IMR-90 (cell line): ENCODE data around the gene CRTC1. TPM values are rescaled to one million over a fixed set of nuclear protein-coding genes. Genes with fewer than 3 reads are reported as not detected.

ENCODE experiments used
- ATAC-seq: fragments of 200-7000 bp; cut with Tn5 transposase; 2 replicates; pipeline ENCODE4 v1.9.1; 2020; ENCODE audit warnings: low read depth, mild to moderate bottlenecking, moderate library complexity
- BruUV-seq: library from RNA; stranded (reverse); fragments of 400-500 nt; replicated peaks from 2 replicates; lab custom pipeline; 2021; lab: Mats Ljungman, UMichigan
- CTCF ChIA-PET: fragments of 300-600 bp; formaldehyde crosslinking; extraction: SDS; loops from one replicate; lab custom pipeline; 2021; ENCODE audit warnings: antibody characterized with exemption; lab: Yijun Ruan, JAX
- POLR2A ChIA-PET: fragments of 300-600 bp; sonication (Branson Sonifier 250); formaldehyde crosslinking; loops from one replicate; lab custom pipeline; 2022; ENCODE audit warnings: antibody characterized with exemption; ENCODE audit not compliant: unreplicated experiment; lab: Charles Lee
- DNase-seq: peaks from one replicate; pipeline ENCODE4 v3.0.0; 2013
- H2AFZ ChIP-seq: replicated peaks from 2 replicates; pipeline ENCODE3; 2013; ENCODE audit warnings: low read length, mild to moderate bottlenecking; ENCODE audit not compliant: poor library complexity
- H2AK5ac ChIP-seq: 2 replicates; pipeline ENCODE4 v1.6.1; 2013; ENCODE audit warnings: low read depth, low read length, inconsistent platforms
- H2AK9ac ChIP-seq: replicated peaks from 2 replicates; pipeline ENCODE3; 2013; ENCODE audit warnings: mild to moderate bottlenecking, low read depth, low read length, moderate library complexity; ENCODE audit not compliant: poor library complexity
- H2BK120ac ChIP-seq: 2 replicates; pipeline ENCODE4 v1.6.1; 2013; ENCODE audit warnings: low read depth, low read length, inconsistent platforms
- H2BK15ac ChIP-seq: 3 replicates; pipeline ENCODE4 v1.6.1; 2013; ENCODE audit warnings: low read depth, low read length, inconsistent platforms
- H2BK20ac ChIP-seq: 2 replicates; pipeline ENCODE4 v1.6.1; 2013; ENCODE audit warnings: low read depth, mild to moderate bottlenecking, inconsistent platforms, low read length, moderate library complexity
- H2BK5ac ChIP-seq: 2 replicates; pipeline ENCODE4 v1.6.1; 2013; ENCODE audit warnings: mild to moderate bottlenecking, low read depth, low read length, inconsistent platforms; ENCODE audit not compliant: poor library complexity, severe bottlenecking
- H3K14ac ChIP-seq: replicated peaks from 2 replicates; pipeline ENCODE4 v1.6.1; 2013; ENCODE audit warnings: low read depth, low read length, inconsistent platforms
- H3K18ac ChIP-seq: 2 replicates; pipeline ENCODE4 v1.6.1; 2013; ENCODE audit warnings: low read depth, low read length, control low read depth
- H3K23ac ChIP-seq: 2 replicates; pipeline ENCODE4 v1.6.1; 2013; ENCODE audit warnings: low read depth, low read length, inconsistent platforms
- H3K27ac ChIP-seq: 2 replicates; pipeline ENCODE4 v1.5.1; 2013; ENCODE audit warnings: mild to moderate bottlenecking, control low read depth, low read length; ENCODE audit not compliant: insufficient read depth
- H3K27me3 ChIP-seq: 2 replicates; pipeline ENCODE4 v1.6.1; 2013; ENCODE audit warnings: low read length; ENCODE audit not compliant: control insufficient read depth, insufficient read depth
- H3K36me3 ChIP-seq: 2 replicates; pipeline ENCODE4 v1.6.1; 2013; ENCODE audit warnings: low read length, mixed read lengths; ENCODE audit not compliant: control insufficient read depth, insufficient read depth
- H3K4ac ChIP-seq: 2 replicates; pipeline ENCODE4 v1.6.1; 2013; ENCODE audit warnings: low read depth, low read length, inconsistent platforms
- H3K4me1 ChIP-seq: 2 replicates; pipeline ENCODE4 v1.6.1; 2013; ENCODE audit warnings: low read length, mixed read lengths; ENCODE audit not compliant: control insufficient read depth, insufficient read depth
- H3K4me2 ChIP-seq: 2 replicates; pipeline ENCODE4 v1.6.1; 2013; ENCODE audit warnings: low read depth, mild to moderate bottlenecking, control low read depth, low read length, moderate library complexity
- H3K4me3 ChIP-seq: 2 replicates; pipeline ENCODE4 v1.5.1; 2013; ENCODE audit warnings: low read depth, mild to moderate bottlenecking, control low read depth, low read length, moderate library complexity; ENCODE audit not compliant: insufficient read depth
- H3K56ac ChIP-seq: 2 replicates; pipeline ENCODE4 v1.6.1; 2013; ENCODE audit warnings: low read length, inconsistent platforms; ENCODE audit not compliant: insufficient read depth; ENCODE audit errors: extremely low read depth
- H3K79me1 ChIP-seq, 2 experiments: 2 replicates each; pipeline ENCODE4 v1.6.1; 2013; ENCODE audit warnings: low read length in 2 of 2, inconsistent platforms in 1 of 2, low read depth in 1 of 2
- H3K9ac ChIP-seq: 2 replicates; pipeline ENCODE4 v1.6.1; 2013; ENCODE audit warnings: low read depth, low read length, control low read depth
- H3K9me1 ChIP-seq: 2 replicates; pipeline ENCODE4 v1.6.1; 2013; ENCODE audit warnings: low read length, inconsistent platforms; ENCODE audit not compliant: insufficient read depth
- H3K9me3 ChIP-seq: 2 replicates; pipeline ENCODE4 v1.6.1; 2013; ENCODE audit warnings: low read length; ENCODE audit not compliant: control insufficient read depth, insufficient read depth
- H4K20me1 ChIP-seq: 2 replicates; pipeline ENCODE4 v1.6.1; 2013; ENCODE audit warnings: low read length, inconsistent platforms; ENCODE audit not compliant: insufficient read depth
- H4K5ac ChIP-seq: 2 replicates; pipeline ENCODE4 v1.6.1; 2013; ENCODE audit warnings: mild to moderate bottlenecking, low read depth, low read length, control low read depth
- H4K8ac ChIP-seq, 2 experiments: 2 replicates each; pipeline ENCODE4 v1.6.1; 2013; ENCODE audit warnings: low read depth in 2 of 2, low read length in 2 of 2, control low read depth in 1 of 2, inconsistent platforms in 1 of 2
- H4K91ac ChIP-seq: 2 replicates; pipeline ENCODE4 v1.6.1; 2013; ENCODE audit warnings: low read depth, low read length, inconsistent platforms; ENCODE audit not compliant: insufficient read depth
- BHLHE40 ChIP-seq: fragments of 150-350 bp; IDR thresholded peaks from 2 replicates; pipeline ENCODE4 v1.6.1; 2016; ENCODE audit warnings: mild to moderate bottlenecking, low read depth, low read length
- CEBPB ChIP-seq: IDR thresholded peaks from 2 replicates; pipeline ENCODE4 v1.6.1; 2012; ENCODE audit warnings: low read depth, low read length, improper control_type of control experiment
- CHD1 ChIP-seq: IDR thresholded peaks from 2 replicates; pipeline ENCODE4 v1.6.1; 2012; ENCODE audit warnings: low read depth, low read length, improper control_type of control experiment
- ELK1 ChIP-seq: fragments of 150-350 bp; IDR thresholded peaks from 2 replicates; pipeline ENCODE4 v1.6.1; 2016; ENCODE audit warnings: low read depth, mild to moderate bottlenecking, low read length, moderate library complexity, borderline replicate concordance
- FOS ChIP-seq: fragments of 150-350 bp; IDR thresholded peaks from 2 replicates; pipeline ENCODE4 v1.6.1; 2016; ENCODE audit warnings: low read depth, low read length
- MAFK ChIP-seq: IDR thresholded peaks from 2 replicates; pipeline ENCODE4 v1.6.1; 2012; ENCODE audit warnings: low read depth, low read length, improper control_type of control experiment
- MAZ ChIP-seq: IDR thresholded peaks from 2 replicates; pipeline ENCODE4 v1.6.1; 2012; ENCODE audit warnings: low read depth, mild to moderate bottlenecking, low read length, improper control_type of control experiment, moderate library complexity, borderline replicate concordance
- MXI1 ChIP-seq: IDR thresholded peaks from 2 replicates; pipeline ENCODE4 v1.6.1; 2012; ENCODE audit warnings: low read depth, mild to moderate bottlenecking, low read length, moderate library complexity, borderline replicate concordance
- POLR2A ChIP-seq: IDR thresholded peaks from 2 replicates; pipeline ENCODE4 v1.6.1; 2012; ENCODE audit warnings: mild to moderate bottlenecking, low read depth, low read length
- RAD21 ChIP-seq: IDR thresholded peaks from 2 replicates; pipeline ENCODE4 v1.6.1; 2012; ENCODE audit warnings: low read length, improper control_type of control experiment
- RFX5 ChIP-seq: IDR thresholded peaks from 2 replicates; pipeline ENCODE4 v1.8.0; 2012; ENCODE audit warnings: low read depth, mild to moderate bottlenecking, low read length, moderate library complexity
- SMC3 ChIP-seq: fragments of 150-350 bp; IDR thresholded peaks from 2 replicates; pipeline ENCODE4 v1.6.1; 2016; ENCODE audit warnings: low read depth, mild to moderate bottlenecking, antibody characterized with exemption, low read length, moderate library complexity
- USF2 ChIP-seq: fragments of 150-350 bp; IDR thresholded peaks from 2 replicates; pipeline ENCODE4 v1.6.1; 2017; ENCODE audit warnings: mild to moderate bottlenecking, antibody characterized with exemption, low read length, low read depth
- WGBS, 2 experiments: methylation state at CpG; one replicate each; pipeline versions ENCODE4 v1.1.5 to v1.1.7; 2013; ENCODE audit warnings: missing lambda C conversion rate in 2 of 2; ENCODE audit not compliant: insufficient read length in 1 of 2; ENCODE audit errors: extremely low coverage in 2 of 2; 5-methylcytosine and 5-hydroxymethylcytosine counted together
- dilution Hi-C: fragments of 300-500 bp; cut with HindIII; formaldehyde crosslinking; loops from one replicate; pipeline ENCODE4 v1.14.3; 2018; ENCODE audit warnings: low sequenced_read_pairs; ENCODE audit not compliant: unreplicated experiment
- in situ Hi-C: fragments of 300-500 bp; cut with MboI; formaldehyde crosslinking; loops from 3 replicates; pipeline ENCODE4 v1.14.3; 2019; ENCODE audit warnings: low sequenced_read_pairs, inconsistent platforms, mixed read lengths
- intact Hi-C: fragments of 100-400 bp; cut with micrococcal nuclease; formaldehyde crosslinking; loops from 2 replicates; pipeline ENCODE4 v1.10.0; 2022
- polyA plus RNA-seq, 3 experiments: library from polyadenylated mRNA; depleted of rRNA; stranded (reverse); fragments of >200 nt; gene quantifications; 2 replicates each; pipeline ENCODE4 v1.2.3, GENCODE V29; 2012; ENCODE audit warnings: low replicate concordance in 1 of 3
- total RNA-seq: library from RNA; depleted of rRNA; stranded (reverse); fragments of >200 nt; gene quantifications from 2 replicates; pipeline ENCODE4 v1.2.3, GENCODE V29; 2012

Gene CRTC1
- total and polyA plus RNA-seq, 2 of the 4 experiments (the other 2 are of a cell fraction): 0.18 to 5.7 TPM

GRCh38 chr19:18783958-18784785 is 100.7 kb downstream of the CRTC1 start (continued):
- TF ChIP-seq FOS: no peak

- peaks cover 4% of the 10 kb centered on the region for H3K9me3 ChIP-seq
- intact Hi-C loops: no loop called here
- no peak for DNase-seq
- 84% methylated on average over 16 of the region's 16 CpGs; no CpG with 5 or more reads in 1 of the 2 experiments for WGBS, 2 experiments
- H2AFZ ChIP-seq: peak overlapping the region; percentile 56
- no peak overlapping the region for H3K4me3 ChIP-seq
- no peak overlapping the region for H2BK5ac ChIP-seq
- H3K14ac ChIP-seq: no peak overlapping the region
- H3K23ac ChIP-seq: no peak overlapping the region
- H3K56ac ChIP-seq: no peak overlapping the region
- no peak overlapping the region for H4K91ac ChIP-seq
- ChIA-PET CTCF (interaction anchor here (1.2 kb wide), 1 partner anchor 62 kb away, joined by 3 read pairs; no protein-coding TSS in a partner anchor), POLR2A (no interaction called here)
- no peak overlapping the region for H2BK120ac ChIP-seq
- no peak overlapping the region for H3K4ac ChIP-seq
- H3K79me1 ChIP-seq: no peaks in the 10 kb centered on the region
- no TSS peak for BruUV-seq
- no peak overlapping the region for H2BK20ac ChIP-seq
- H3K36me3 ChIP-seq: no peaks in the 10 kb centered on the region
- no peak overlapping the region for H3K27ac ChIP-seq
- peaks cover 38% of the 10 kb centered on the region for H3K27me3 ChIP-seq
- dilution Hi-C loops: no loop called here
- in situ Hi-C loops: no loop called here
- no peak overlapping the region for H3K4me2 ChIP-seq
- H2BK15ac ChIP-seq: no peak overlapping the region
- no peak overlapping the region for H3K9ac ChIP-seq
- peaks cover 2% of the 10 kb centered on the region; the same call in 1 of the 2 replicates for H3K9me1 ChIP-seq
- H4K20me1 ChIP-seq: peaks cover 11% of the 10 kb centered on the region; the same call in 1 of the 2 replicates
- H2AK9ac ChIP-seq: peak overlapping the region; percentile 23
- H3K18ac ChIP-seq: no peak overlapping the region
- H4K5ac ChIP-seq: no peak overlapping the region
- ATAC-seq: no peak
- no peak overlapping the region for H4K8ac ChIP-seq
- H3K4me1 ChIP-seq: peaks cover 1% of the 10 kb centered on the region; the same call in 1 of the 2 replicates
- H2AK5ac ChIP-seq: no peak overlapping the region
- TF ChIP-seq ELK1 (no peak), RAD21 (no peak), USF2 (no peak), POLR2A (no peak), RFX5 (no peak), BHLHE40 (no peak), CEBPB (no peak), CHD1 (no peak), SMC3 (no peak), MAFK (no peak), FOS (no peak), MXI1 (no peak), MAZ (no peak)
Observed at GRCh38 chr19:18784786-18785120, 101.3 kb downstream of the CRTC1 start.
